ENCODE data around the gene COX5A. TPM values are rescaled to one million over a fixed set of nuclear protein-coding genes. Genes with fewer than 3 reads are reported as not detected.
A peak's percentile ranks its signal among the peaks of the same experiment; 100 is the strongest.

Gene COX5A
- total RNA-seq, 1 donor from 2014 or later, result 138 TPM

- H3K9me3 ChIP-seq, result no peaks in the 10 kb centered on the region
- intact Hi-C loops (cut with DNase I), result no loop called here
- DNase-seq (no peak), ATAC-seq (no peak)
- H3K27ac ChIP-seq, result no peak overlapping the region
- TF ChIP-seq CTCF (IDR thresholded peaks at IDR 0.05), result no peak
- peaks cover 25% of the 10 kb centered on the region for H3K4me1 ChIP-seq
- H3K4me3 ChIP-seq, result no peak overlapping the region
- H3K27me3 ChIP-seq, result no peaks in the 10 kb centered on the region
- H3K36me3 ChIP-seq, result peaks cover 57% of the 10 kb centered on the region
Observed at GRCh38 chr15:74904190-74904805, 33.6 kb downstream of the COX5A start.

GRCh38 chr15:74903676-74904075 lies 34.2 kb downstream of the COX5A start:
- no peak for DNase-seq
- ATAC-seq, result no peak
- Histone ChIP-seq H3K4me3 (no peak overlapping the region), H3K27me3 (no peaks in the 10 kb centered on the region), H3K27ac (no peak overlapping the region), H3K36me3 (peaks cover 63% of the 10 kb centered on the region), H3K9me3 (no peaks in the 10 kb centered on the region), H3K4me1 (peaks cover 25% of the 10 kb centered on the region)
- intact Hi-C loops (cut with DNase I), result no loop called here
- no peak for TF ChIP-seq CTCF (IDR thresholded peaks at IDR 0.05)

GRCh38 chr15:74902295-74903075 lies 35.4 kb downstream of the COX5A start:
- DNase-seq (no peak), ATAC-seq (no peak)
- Histone ChIP-seq H3K27ac (no peak overlapping the region), H3K9me3 (no peaks in the 10 kb centered on the region), H3K4me1 (peaks cover 24% of the 10 kb centered on the region), H3K27me3 (no peaks in the 10 kb centered on the region), H3K36me3 (peaks cover 63% of the 10 kb centered on the region), H3K4me3 (no peak overlapping the region)
- intact Hi-C loops (cut with DNase I), result no loop called here
- no peak for TF ChIP-seq CTCF (IDR thresholded peaks at IDR 0.05)

GRCh38 chr15:74901612-74902063 lies 36.2 kb downstream of the COX5A start:
- H3K4me3 ChIP-seq, result no peak overlapping the region
- DNase-seq (peak; percentile 66), ATAC-seq (peak; percentile 83)
- H3K9me3 ChIP-seq, result no peaks in the 10 kb centered on the region
- peak; percentile 96 for TF ChIP-seq CTCF (IDR thresholded peaks at IDR 0.05)
- H3K27me3 ChIP-seq, result no peaks in the 10 kb centered on the region
- H3K27ac ChIP-seq, result no peak overlapping the region
- peaks cover 67% of the 10 kb centered on the region for H3K36me3 ChIP-seq
- intact Hi-C loops (cut with DNase I), result no loop called here
- peaks cover 21% of the 10 kb centered on the region for H3K4me1 ChIP-seq

- Histone ChIP-seq H3K36me3 (peaks cover 51% of the 10 kb centered on the region), H3K9me3 (no peaks in the 10 kb centered on the region), H3K27me3 (no peaks in the 10 kb centered on the region), H3K27ac (no peak overlapping the region), H3K4me1 (peaks cover 10% of the 10 kb centered on the region), H3K4me3 (no peak overlapping the region)
- intact Hi-C loops (cut with DNase I), result no loop called here
- TF ChIP-seq CTCF (IDR thresholded peaks at IDR 0.05), result no peak
- ATAC-seq (no peak), DNase-seq (no peak)
Observed at GRCh38 chr15:74897300-74897701, 40.6 kb downstream of the COX5A start.
